H9 (cell line): ENCODE measurements around the gene MKNK2. TPM values are rescaled to one million over a fixed set of nuclear protein-coding genes. Genes with fewer than 3 reads are reported as not detected.

Experiments
- DNase-seq: peaks from one replicate; pipeline ENCODE4 v3.0.0-alpha.2; 2017
- H2AFZ ChIP-seq: one replicate; pipeline ENCODE4 v1.6.1; 2013; ENCODE audit warnings: mild to moderate bottlenecking, low read length, control low read depth, moderate library complexity
- H2AK5ac ChIP-seq: 2 replicates; pipeline ENCODE4 v1.6.1; 2013; ENCODE audit warnings: low read length, control low read depth, mixed read lengths; ENCODE audit not compliant: insufficient read length
- H2BK120ac ChIP-seq: one replicate; pipeline ENCODE4 v1.6.1; 2013; ENCODE audit warnings: low read depth, mild to moderate bottlenecking, low read length, control low read depth, inconsistent platforms; ENCODE audit not compliant: poor library complexity, severe bottlenecking
- H2BK12ac ChIP-seq: 2 replicates; pipeline ENCODE4 v1.6.1; 2013; ENCODE audit warnings: low read length, control low read depth, mixed read lengths, low read depth; ENCODE audit not compliant: insufficient read length
- H2BK15ac ChIP-seq: 2 replicates; pipeline ENCODE4 v1.6.1; 2013; ENCODE audit warnings: low read depth, low read length, control low read depth
- H2BK20ac ChIP-seq: one replicate; pipeline ENCODE4 v1.6.1; 2013; ENCODE audit warnings: low read depth, mild to moderate bottlenecking, low read length, control low read depth, inconsistent platforms; ENCODE audit not compliant: poor library complexity, severe bottlenecking
- H2BK5ac ChIP-seq: 2 replicates; pipeline ENCODE4 v1.6.1; 2013; ENCODE audit warnings: low read length, control low read depth, mixed read lengths; ENCODE audit not compliant: insufficient read length
- H3K14ac ChIP-seq: 2 replicates; pipeline ENCODE4 v1.6.1; 2013; ENCODE audit warnings: low read length, control low read depth; ENCODE audit not compliant: insufficient read depth
- H3K18ac ChIP-seq: 2 replicates; pipeline ENCODE4 v1.6.1; 2013; ENCODE audit warnings: low read depth, mild to moderate bottlenecking, mixed read lengths, low read length, control low read depth; ENCODE audit not compliant: insufficient read length
- H3K23ac ChIP-seq: 2 replicates; pipeline ENCODE4 v1.6.1; 2013; ENCODE audit warnings: low read length, control low read depth, mixed read lengths, low read depth; ENCODE audit not compliant: insufficient read length
- H3K23me2 ChIP-seq: 2 replicates; pipeline ENCODE4 v1.6.1; 2013; ENCODE audit warnings: low read depth, mild to moderate bottlenecking, mixed read lengths, low read length, control low read depth; ENCODE audit not compliant: insufficient read length, poor library complexity, severe bottlenecking
- H3K27ac ChIP-seq: 2 replicates; pipeline ENCODE4 v1.5.1; 2013; ENCODE audit warnings: low read length, control low read depth, mixed read lengths, low read depth; ENCODE audit not compliant: insufficient read length
- H3K27me3 ChIP-seq: 2 replicates; pipeline ENCODE4 v1.6.1; 2013; ENCODE audit warnings: low read length, control low read depth, inconsistent platforms; ENCODE audit not compliant: insufficient read depth
- H3K4ac ChIP-seq: 2 replicates; pipeline ENCODE4 v1.6.1; 2013; ENCODE audit warnings: low read depth, mild to moderate bottlenecking, control low read depth, inconsistent platforms, low read length, moderate library complexity
- H3K4me1 ChIP-seq: 2 replicates; pipeline ENCODE4 v1.6.1; 2013; ENCODE audit warnings: low read length, control low read depth, inconsistent platforms; ENCODE audit not compliant: insufficient read depth
- H3K4me2 ChIP-seq: 2 replicates; pipeline ENCODE4 v1.6.1; 2013; ENCODE audit warnings: low read length, control low read depth, mixed read lengths; ENCODE audit not compliant: insufficient read length, insufficient read depth
- H3K56ac ChIP-seq: 2 replicates; pipeline ENCODE4 v1.6.1; 2013; ENCODE audit warnings: low read depth, mild to moderate bottlenecking, mixed read lengths, low read length, control low read depth; ENCODE audit not compliant: insufficient read length
- H3K79me1 ChIP-seq: 2 replicates; pipeline ENCODE4 v1.6.1; 2013; ENCODE audit warnings: low read depth, mild to moderate bottlenecking, moderate library complexity, low read length, control low read depth, inconsistent platforms; ENCODE audit not compliant: insufficient read depth, poor library complexity, severe bottlenecking
- H3K79me2 ChIP-seq: 2 replicates; pipeline ENCODE4 v1.6.1; 2013; ENCODE audit warnings: low read length, control low read depth, inconsistent platforms; ENCODE audit not compliant: insufficient read depth
- H3K9ac ChIP-seq: 2 replicates; pipeline ENCODE4 v1.6.1; 2013; ENCODE audit warnings: low read length, control low read depth, mixed read lengths; ENCODE audit not compliant: insufficient read length; ENCODE audit errors: extremely low read depth
- H3K9me3 ChIP-seq: one replicate; pipeline ENCODE4 v1.6.1; 2013; ENCODE audit warnings: low read depth, low read length, inconsistent platforms; ENCODE audit not compliant: control insufficient read depth
- H3T11ph ChIP-seq: one replicate; pipeline ENCODE4 v1.6.1; 2013; ENCODE audit warnings: mild to moderate bottlenecking, low read length, control low read depth, inconsistent platforms
- H4K20me1 ChIP-seq: one replicate; pipeline ENCODE4 v1.6.1; 2013; ENCODE audit not compliant: control insufficient read depth, insufficient read length, insufficient read depth
- H4K5ac ChIP-seq: 2 replicates; pipeline ENCODE4 v1.6.1; 2013; ENCODE audit warnings: low read depth, mild to moderate bottlenecking, mixed read lengths, low read length, control low read depth; ENCODE audit not compliant: insufficient read length
- H4K8ac ChIP-seq: replicated peaks from 2 replicates; pipeline ENCODE4 v1.6.1; 2013; ENCODE audit warnings: low read length, control low read depth, mixed read lengths, low read depth; ENCODE audit not compliant: insufficient read length
- H4K91ac ChIP-seq: 2 replicates; pipeline ENCODE4 v1.6.1; 2013; ENCODE audit warnings: low read depth, mild to moderate bottlenecking, moderate library complexity, mixed read lengths, low read length, control low read depth; ENCODE audit not compliant: insufficient read length
- H3K27ac Mint-ChIP-seq, 3 experiments: 2 replicates in 2 of 3; 3 replicates in 1 of 3; pipeline ENCODE4 v1.8.0; 2020 to 2021; ENCODE audit warnings: mixed read lengths in 3 of 3, mild to moderate bottlenecking in 1 of 3, moderate library complexity in 1 of 3
- H3K27me3 Mint-ChIP-seq: 2 replicates; pipeline ENCODE4 v1.8.0; 2021; ENCODE audit warnings: low read depth, mild to moderate bottlenecking, moderate library complexity, mixed read lengths
- H3K36me3 Mint-ChIP-seq, 3 experiments: 2 replicates in 2 of 3; 3 replicates in 1 of 3; pipeline ENCODE4 v1.8.0; 2020 to 2021; ENCODE audit warnings: low read depth in 3 of 3, mixed read lengths in 3 of 3; ENCODE audit not compliant: insufficient read depth in 1 of 3
- H3K4me1 Mint-ChIP-seq, 2 experiments: 2 replicates each; pipeline ENCODE4 v1.8.0; 2020; ENCODE audit warnings: mixed read lengths in 2 of 2
- H3K4me3 Mint-ChIP-seq, 2 experiments: 2 replicates in 1 of 2; 3 replicates in 1 of 2; pipeline ENCODE4 v1.8.0; 2020 to 2021; ENCODE audit warnings: mild to moderate bottlenecking in 2 of 2, mixed read lengths in 2 of 2, moderate library complexity in 1 of 2
- H3K9me3 Mint-ChIP-seq, 2 experiments: 2 replicates in 1 of 2; 3 replicates in 1 of 2; pipeline ENCODE4 v1.8.0; 2020; ENCODE audit warnings: mild to moderate bottlenecking in 2 of 2, mixed read lengths in 2 of 2, moderate library complexity in 1 of 2
- WGBS: extraction: QIAGEN DNeasy Blood & Tissue Kit; methylation state at CpG from one replicate; pipeline ENCODE4 v1.1.7; 2013; ENCODE audit warnings: missing lambda C conversion rate, low lambda C conversion rate, mixed read lengths; ENCODE audit not compliant: insufficient read length; ENCODE audit errors: extremely low coverage; 5-methylcytosine and 5-hydroxymethylcytosine counted together
- total RNA-seq: library from RNA; stranded (reverse); gene quantifications from 2 replicates; pipeline ENCODE4 v1.2.1, GENCODE V29; 2021
- TF ChIP-seq, protein P1 (sequence below): fragments of 200-600 bp; sonication (generic); conservative IDR thresholded peaks from 3 replicates; pipeline ENCODE4 v1.8.0; 2021; ENCODE audit warnings: antibody characterized with exemption, mild to moderate bottlenecking

MKNK2 gene
- total RNA-seq, 1 experiment from 2014 or later: 153 TPM

DNA sequence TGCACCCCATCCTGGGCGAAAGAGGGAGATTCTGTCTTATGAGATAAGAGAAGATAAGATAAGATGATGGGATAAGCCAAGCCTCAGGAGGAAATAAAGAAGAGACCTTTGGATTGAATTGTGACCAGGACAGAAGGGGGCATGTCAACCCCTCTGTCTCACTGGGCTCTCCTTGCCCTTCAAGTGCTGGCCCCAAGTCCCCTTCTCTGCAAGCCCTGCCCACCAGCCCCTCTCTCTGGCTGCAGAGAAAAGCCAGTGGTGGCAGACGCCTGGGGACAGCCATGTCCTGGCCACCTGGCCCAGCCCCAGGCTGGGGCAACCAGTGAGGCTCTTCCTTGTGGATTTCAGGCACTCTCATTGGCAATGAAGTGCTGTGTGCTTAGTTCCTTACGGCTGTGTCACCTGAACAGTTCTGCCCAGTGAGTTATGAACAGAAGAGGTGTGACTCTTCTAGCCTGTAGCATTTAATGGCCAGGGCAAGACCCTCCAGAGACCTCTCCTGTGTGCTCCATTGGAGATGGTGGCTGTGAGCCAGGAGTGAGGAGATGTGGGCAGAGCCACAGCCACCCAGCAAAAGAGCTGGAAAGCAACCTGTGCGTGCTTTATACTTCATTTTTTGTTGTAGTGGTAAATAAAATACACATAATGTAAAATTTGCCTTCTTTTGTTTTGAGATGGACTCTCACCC, 29.4 kb downstream of the MKNK2 start:
- no peak overlapping the region for H3K14ac ChIP-seq
- TF ChIP-seq, protein P1, sequence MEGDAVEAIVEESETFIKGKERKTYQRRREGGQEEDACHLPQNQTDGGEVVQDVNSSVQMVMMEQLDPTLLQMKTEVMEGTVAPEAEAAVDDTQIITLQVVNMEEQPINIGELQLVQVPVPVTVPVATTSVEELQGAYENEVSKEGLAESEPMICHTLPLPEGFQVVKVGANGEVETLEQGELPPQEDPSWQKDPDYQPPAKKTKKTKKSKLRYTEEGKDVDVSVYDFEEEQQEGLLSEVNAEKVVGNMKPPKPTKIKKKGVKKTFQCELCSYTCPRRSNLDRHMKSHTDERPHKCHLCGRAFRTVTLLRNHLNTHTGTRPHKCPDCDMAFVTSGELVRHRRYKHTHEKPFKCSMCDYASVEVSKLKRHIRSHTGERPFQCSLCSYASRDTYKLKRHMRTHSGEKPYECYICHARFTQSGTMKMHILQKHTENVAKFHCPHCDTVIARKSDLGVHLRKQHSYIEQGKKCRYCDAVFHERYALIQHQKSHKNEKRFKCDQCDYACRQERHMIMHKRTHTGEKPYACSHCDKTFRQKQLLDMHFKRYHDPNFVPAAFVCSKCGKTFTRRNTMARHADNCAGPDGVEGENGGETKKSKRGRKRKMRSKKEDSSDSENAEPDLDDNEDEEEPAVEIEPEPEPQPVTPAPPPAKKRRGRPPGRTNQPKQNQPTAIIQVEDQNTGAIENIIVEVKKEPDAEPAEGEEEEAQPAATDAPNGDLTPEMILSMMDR: no peak
- no peaks in the 10 kb centered on the region for H3K27me3 ChIP-seq
- Mint-ChIP-seq H3K4me3 (no peak overlapping the region), H3K27ac (no peak overlapping the region; a peak in 1 of 7 replicates), H3K9me3 (peaks cover 9 to 13% of the 10 kb centered on the region in 2 experiments), H3K27me3 (peaks cover 13% of the 10 kb centered on the region), H3K36me3 (peaks cover 0 to 5% (median 4%) of the 10 kb centered on the region in 3 experiments; a peak in 6 of 7 replicates), H3K4me1 (0 out of 4 replicates have a peak, but pooled peaks cover 0 to 3% of the 10 kb centered on the region in 2 experiments)
- no peak overlapping the region for H3K4ac ChIP-seq
- H3K79me2 ChIP-seq: no peaks in the 10 kb centered on the region
- H2BK15ac ChIP-seq: no peak overlapping the region
- WGBS: no CpG with 5 or more reads among the region's 4 CpGs
- H4K5ac ChIP-seq: no peak overlapping the region
- no peak overlapping the region for H3T11ph ChIP-seq
- no peak overlapping the region for H2AK5ac ChIP-seq
- H3K18ac ChIP-seq: no peak overlapping the region
- H3K4me2 ChIP-seq: no peak overlapping the region
- H3K9ac ChIP-seq: no peak overlapping the region
- no peak overlapping the region for H4K8ac ChIP-seq
- H3K4me1 ChIP-seq: no peaks in the 10 kb centered on the region
- no peak overlapping the region for H3K23ac ChIP-seq
- H2BK12ac ChIP-seq: no peak overlapping the region
- H3K27ac ChIP-seq: no peak overlapping the region
- H2BK120ac ChIP-seq: no peak overlapping the region
- no peaks in the 10 kb centered on the region for H3K9me3 ChIP-seq
- H2BK20ac ChIP-seq: no peak overlapping the region
- H3K23me2 ChIP-seq: no peaks in the 10 kb centered on the region
- H4K91ac ChIP-seq: no peak overlapping the region
- DNase-seq: no peak
- no peak overlapping the region for H2AFZ ChIP-seq
- no peaks in the 10 kb centered on the region for H4K20me1 ChIP-seq
- H2BK5ac ChIP-seq: no peak overlapping the region
- no peaks in the 10 kb centered on the region for H3K79me1 ChIP-seq
- no peak overlapping the region for H3K56ac ChIP-seq
